ENCODE results near the gene SLCO3A1.

The SLCO3A1 gene

GRCh38 chr15:92011611-92012367 is 158.3 kb downstream of the SLCO3A1 start:
- DNase-seq, result no peak

- no peak for DNase-seq
These were observed 158.8 kb downstream of the SLCO3A1 start for GRCh38 chr15:92012368-92012629.

GRCh38 chr15:92012881-92013280 is 159.4 kb downstream of the SLCO3A1 start:
- no peak for DNase-seq

- no peak for DNase-seq
These were observed 160.9 kb downstream of the SLCO3A1 start for GRCh38 chr15:92014281-92015030.

- DNase-seq, result no peak
These were observed 164.5 kb downstream of the SLCO3A1 start for GRCh38 chr15:92017882-92018534.

- no peak for DNase-seq
These were observed 165.2 kb downstream of the SLCO3A1 start for GRCh38 chr15:92018535-92019239.

GRCh38 chr15:92019706-92020105 is 166.2 kb downstream of the SLCO3A1 start:
- no peak for DNase-seq

GRCh38 chr15:92020207-92020606 is 166.7 kb downstream of the SLCO3A1 start:
- DNase-seq, result no peak

GRCh38 chr15:92020804-92021203 is 167.3 kb downstream of the SLCO3A1 start:
- no peak for DNase-seq

- DNase-seq, result no peak
These were observed 168.3 kb downstream of the SLCO3A1 start for GRCh38 chr15:92021792-92022191.

- DNase-seq, result no peak
These were observed 170.5 kb downstream of the SLCO3A1 start for GRCh38 chr15:92023965-92024364.

- DNase-seq, result no peak
These were observed 172.3 kb downstream of the SLCO3A1 start for GRCh38 chr15:92025706-92026270.

- DNase-seq, result no peak
These were observed 174.8 kb downstream of the SLCO3A1 start for GRCh38 chr15:92028389-92028724.

- no peak for DNase-seq
These were observed 176.3 kb downstream of the SLCO3A1 start for GRCh38 chr15:92029767-92030166.

- DNase-seq, result no peak
These were observed 179.8 kb downstream of the SLCO3A1 start for GRCh38 chr15:92033314-92033713.

- no peak for DNase-seq
These were observed 180.2 kb downstream of the SLCO3A1 start for GRCh38 chr15:92033723-92034122.

GRCh38 chr15:92034227-92034626 is 180.7 kb downstream of the SLCO3A1 start:
- no peak for DNase-seq

- no peak for DNase-seq
These were observed 182.0 kb downstream of the SLCO3A1 start for GRCh38 chr15:92035551-92035950.

- no peak for DNase-seq
These were observed 182.5 kb downstream of the SLCO3A1 start for GRCh38 chr15:92035961-92036360.

- no peak for DNase-seq
These were observed 184.0 kb downstream of the SLCO3A1 start for GRCh38 chr15:92037491-92037890.

- DNase-seq, result no peak
These were observed 186.8 kb downstream of the SLCO3A1 start for GRCh38 chr15:92040350-92040749.

- DNase-seq, result no peak
These were observed 187.9 kb downstream of the SLCO3A1 start for GRCh38 chr15:92041371-92041770.

GRCh38 chr15:92043283-92043682 is 189.8 kb downstream of the SLCO3A1 start:
- DNase-seq, result no peak
